ENCODE measurements around the gene SELENOM.

Gene SELENOM

GRCh38 chr22:31119026-31119717, 11.8 kb upstream of the SELENOM start:
- no peak for TF ChIP-seq REST (IDR thresholded peaks at IDR 0.05; ENCODE audit: insufficient read depth in 1 of 2, low read depth in 2 of 2, low read length in 2 of 2)
- no peak for TF ChIP-seq POLR2AphosphoS5 (IDR thresholded peaks at IDR 0.05; ENCODE audit: low read depth, low read length)
- TF ChIP-seq SIN3A (IDR thresholded peaks at IDR 0.05; ENCODE audit: borderline replicate concordance, insufficient read depth, low read length): no peak
- no peak for TF ChIP-seq FOXP2 (optimal IDR thresholded peaks at IDR 0.05; ENCODE audit: borderline replicate concordance, extremely low read depth, extremely low read length, insufficient read depth)
- no peak for TF ChIP-seq TAF1 (IDR thresholded peaks at IDR 0.05; ENCODE audit: borderline replicate concordance, insufficient read depth, low read length)

GRCh38 chr22:31118046-31118820, 10.9 kb upstream of the SELENOM start:
- TF ChIP-seq FOXP2 (optimal IDR thresholded peaks at IDR 0.05; ENCODE audit: borderline replicate concordance, extremely low read depth, extremely low read length, insufficient read depth): no peak
- TF ChIP-seq REST (IDR thresholded peaks at IDR 0.05; ENCODE audit: insufficient read depth in 1 of 2, low read depth in 2 of 2, low read length in 2 of 2): no peak
- no peak for TF ChIP-seq TAF1 (IDR thresholded peaks at IDR 0.05; ENCODE audit: borderline replicate concordance, insufficient read depth, low read length)
- TF ChIP-seq POLR2AphosphoS5 (IDR thresholded peaks at IDR 0.05; ENCODE audit: low read depth, low read length): no peak
- no peak for TF ChIP-seq SIN3A (IDR thresholded peaks at IDR 0.05; ENCODE audit: borderline replicate concordance, insufficient read depth, low read length)

- TF ChIP-seq FOXP2 (optimal IDR thresholded peaks at IDR 0.05; ENCODE audit: borderline replicate concordance, extremely low read depth, extremely low read length, insufficient read depth) (no peak), REST (IDR thresholded peaks at IDR 0.05; ENCODE audit: insufficient read depth in 1 of 2, low read depth in 2 of 2, low read length in 2 of 2) (no peak), POLR2AphosphoS5 (IDR thresholded peaks at IDR 0.05; ENCODE audit: low read depth, low read length) (no peak), SIN3A (IDR thresholded peaks at IDR 0.05; ENCODE audit: borderline replicate concordance, insufficient read depth, low read length) (no peak), TAF1 (IDR thresholded peaks at IDR 0.05; ENCODE audit: borderline replicate concordance, insufficient read depth, low read length) (no peak)
Measured at GRCh38 chr22:31107894-31108218, 488 bp upstream of the SELENOM start.

GRCh38 chr22:31106731-31107177, 614 bp downstream of the SELENOM start:
- TF ChIP-seq SIN3A (IDR thresholded peaks at IDR 0.05; ENCODE audit: borderline replicate concordance, insufficient read depth, low read length) (no peak), FOXP2 (optimal IDR thresholded peaks at IDR 0.05; ENCODE audit: borderline replicate concordance, extremely low read depth, extremely low read length, insufficient read depth) (no peak), TAF1 (IDR thresholded peaks at IDR 0.05; ENCODE audit: borderline replicate concordance, insufficient read depth, low read length) (no peak), REST (IDR thresholded peaks at IDR 0.05; ENCODE audit: insufficient read depth in 1 of 2, low read depth in 2 of 2, low read length in 2 of 2) (no peak), POLR2AphosphoS5 (IDR thresholded peaks at IDR 0.05; ENCODE audit: low read depth, low read length) (no peak)

Data from PFSK-1 (cell line).